Left ventricle myocardium inferior (tissue), 1 donor: ENCODE results near the gene DNAJC6. TPM values are rescaled to one million over a fixed set of nuclear protein-coding genes. Genes with fewer than 3 reads are reported as not detected.

Experiments used
- DNase-seq: peaks from one replicate; pipeline ENCODE4 v3.0.0-alpha.2; 2020
- H3K27ac ChIP-seq: fragments of 200-600 bp; replicated peaks from 2 replicates; pipeline ENCODE4 v1.8.0; 2021
- H3K27me3 ChIP-seq: fragments of 200-600 bp; 2 replicates; pipeline ENCODE4 v1.8.0; 2021; ENCODE audit warnings: low read depth
- H3K36me3 ChIP-seq: fragments of 200-600 bp; 2 replicates; pipeline ENCODE4 v1.8.0; 2021
- H3K4me1 ChIP-seq: fragments of 200-600 bp; 2 replicates; pipeline ENCODE4 v1.8.0; 2021
- H3K4me3 ChIP-seq: fragments of 200-600 bp; 2 replicates; pipeline ENCODE4 v1.8.0; 2021; ENCODE audit warnings: mild to moderate bottlenecking, moderate library complexity
- H3K9me3 ChIP-seq: fragments of 200-600 bp; replicated peaks from 2 replicates; pipeline ENCODE4 v1.8.0; 2021
- CTCF ChIP-seq: fragments of 200-600 bp; IDR thresholded peaks from 2 replicates; pipeline ENCODE4 v1.8.0; 2021; ENCODE audit warnings: antibody characterized with exemption, mild to moderate bottlenecking, borderline replicate concordance
- intact Hi-C: fragments of 100-400 bp; cut with micrococcal nuclease; formaldehyde crosslinking; loops from one replicate; pipeline ENCODE4 v1.11.0; 2022
- total RNA-seq: library from RNA; stranded (reverse); fragmentation: NEBNext Ultra II Directional; extraction: Animal tissue kit (Norgen Biotek cat#: 25700); gene quantifications from one replicate; pipeline ENCODE4 v1.2.1, GENCODE V29; 2021
- donor health status: DM: no; HTN: yes; CAD: no; lungs with severe emphysema.

DNAJC6 gene
- total RNA-seq, 1 donor from 2014 or later: 4.7 TPM

DNA sequence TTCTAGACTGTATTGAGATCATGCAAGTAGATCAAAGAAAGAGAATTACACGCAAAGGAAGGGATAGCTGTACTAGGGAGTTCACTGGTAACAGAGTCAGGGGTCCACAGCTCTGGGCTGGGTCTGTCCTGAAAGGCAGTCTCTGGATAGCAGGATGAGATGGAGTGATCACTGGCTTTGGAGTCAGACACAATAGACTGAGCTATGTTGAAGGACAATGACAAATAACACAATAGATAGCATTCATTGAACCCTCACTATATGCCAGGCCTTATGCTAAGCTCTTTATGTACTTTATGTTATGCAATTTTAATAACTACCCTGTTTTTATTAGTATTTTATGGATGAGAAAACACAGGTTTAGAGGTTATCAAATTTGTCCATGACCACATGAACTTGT, 10.0 kb upstream of the DNAJC6 start:
- intact Hi-C loops: no loop called here
- H3K4me1 ChIP-seq: no peaks in the 10 kb centered on the region
- H3K9me3 ChIP-seq: no peaks in the 10 kb centered on the region
- no peaks in the 10 kb centered on the region for H3K27me3 ChIP-seq
- TF ChIP-seq CTCF: no peak
- DNase-seq: no peak
- H3K27ac ChIP-seq: no peak overlapping the region
- no peak overlapping the region for H3K4me3 ChIP-seq
- H3K36me3 ChIP-seq: no peaks in the 10 kb centered on the region

GRCh38 chr1:65308781-65309303, 501 bp upstream of the DNAJC6 start:
- DNase-seq: no peak
- Histone ChIP-seq H3K27ac (no peak overlapping the region), H3K4me3 (peak overlapping the region; percentile 66), H3K36me3 (no peaks in the 10 kb centered on the region), H3K4me1 (peaks cover 20% of the 10 kb centered on the region), H3K27me3 (peaks cover 51% of the 10 kb centered on the region), H3K9me3 (no peaks in the 10 kb centered on the region)
- no peak for TF ChIP-seq CTCF
- intact Hi-C loops: no loop called here

DNA sequence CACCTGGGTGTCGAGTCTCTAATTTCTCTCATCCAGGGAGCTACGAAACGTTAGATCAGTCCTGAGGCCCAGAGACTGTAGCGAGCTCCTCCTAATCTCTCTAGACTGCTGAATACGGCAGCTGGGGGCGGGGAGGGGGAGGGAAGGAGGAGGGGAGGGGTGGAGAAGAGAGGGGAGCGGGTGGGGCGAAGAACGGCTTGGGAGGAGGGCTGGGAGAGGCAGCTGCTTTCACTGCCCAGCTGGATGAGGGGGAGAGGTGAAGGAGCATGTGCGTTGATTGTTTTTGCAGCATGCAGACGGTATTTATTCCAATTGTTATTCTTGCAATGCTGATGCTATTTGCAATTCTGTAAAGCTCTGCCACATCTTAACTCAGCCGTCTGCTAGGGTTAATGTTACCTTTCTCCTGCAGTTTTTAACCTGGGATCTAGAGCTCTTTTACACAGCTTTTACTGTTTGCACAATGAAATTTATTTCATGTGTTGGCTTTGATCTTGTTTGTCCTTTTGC, 790 bp downstream of the DNAJC6 start:
- Histone ChIP-seq H3K4me3 (peak overlapping the region; percentile 66), H3K9me3 (no peaks in the 10 kb centered on the region), H3K27ac (peak overlapping the region; percentile 19), H3K4me1 (peaks cover 20% of the 10 kb centered on the region), H3K27me3 (peaks cover 51% of the 10 kb centered on the region), H3K36me3 (no peaks in the 10 kb centered on the region)
- intact Hi-C loops: no loop called here
- peak; percentile 25 for DNase-seq
- no peak for TF ChIP-seq CTCF

- H3K36me3 ChIP-seq: no peaks in the 10 kb centered on the region
- H3K4me3 ChIP-seq: no peak overlapping the region
- no peak overlapping the region for H3K27ac ChIP-seq
- peaks cover 20% of the 10 kb centered on the region for H3K4me1 ChIP-seq
- TF ChIP-seq CTCF: no peak
- intact Hi-C loops: no loop called here
- H3K27me3 ChIP-seq: peaks cover 51% of the 10 kb centered on the region
- H3K9me3 ChIP-seq: no peaks in the 10 kb centered on the region
- no peak for DNase-seq
Measured at GRCh38 chr1:65311760-65312159, 2.4 kb downstream of the DNAJC6 start.

DNA sequence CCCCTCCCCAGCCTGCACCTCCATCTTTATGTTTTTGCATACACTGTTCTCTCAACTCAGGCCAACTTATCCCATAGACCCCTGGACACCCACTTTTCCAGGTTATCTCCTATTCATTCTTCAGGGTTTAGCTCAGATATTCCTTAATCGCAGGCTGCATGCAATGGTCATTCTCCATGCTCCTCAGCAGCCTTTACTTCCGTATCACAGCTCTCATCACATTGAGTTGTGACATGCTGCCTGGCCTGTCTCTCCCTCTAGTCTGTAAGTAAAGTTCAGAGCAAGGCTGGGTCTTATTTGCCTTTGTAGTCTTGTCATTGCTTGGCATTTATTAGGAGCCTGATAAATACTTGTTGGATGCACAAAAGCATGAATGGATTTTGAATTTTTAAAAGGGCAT, 6.9 kb downstream of the DNAJC6 start:
- Histone ChIP-seq H3K27me3 (peaks cover 25% of the 10 kb centered on the region), H3K27ac (no peak overlapping the region), H3K4me1 (no peaks in the 10 kb centered on the region), H3K4me3 (no peak overlapping the region), H3K36me3 (no peaks in the 10 kb centered on the region), H3K9me3 (no peaks in the 10 kb centered on the region)
- DNase-seq: no peak
- intact Hi-C loops: no loop called here
- TF ChIP-seq CTCF: no peak
